ENCODE measurements around the gene MCC.

- TF ChIP-seq EZH2 (IDR thresholded peaks at IDR 0.05; ENCODE audit: insufficient read depth, poor library complexity, severe bottlenecking) = no peak
- TF ChIP-seq EZH2phosphoT487 (IDR thresholded peaks at IDR 0.05; ENCODE audit: insufficient read depth, low read depth) = no peak
Observed at GRCh38 chr5:113394658-113395057, 93.6 kb downstream of the MCC start.
